Activated naive CD4-positive, alpha-beta T cell treated with anti-CD3 and anti-CD28 coated beads for 36 hours (primary cell): ENCODE measurements around the gene LTBP4. TPM values are rescaled to one million over a fixed set of nuclear protein-coding genes. Genes with fewer than 3 reads are reported as not detected.
A peak's percentile ranks its signal among the peaks of the same experiment; 100 is the strongest.

Experiments used
- CTCF ChIA-PET: fragments of 350-600 bp; sonication (Branson Sonifier 250); formaldehyde crosslinking; loops from one replicate; lab custom pipeline; 2021; ENCODE audit warnings: antibody characterized with exemption; lab: Charles Lee
- DNase-seq: peaks from one replicate; pipeline ENCODE4 v3.0.0-alpha.2; 2020
- H3K27ac Mint-ChIP-seq: one replicate; pipeline ENCODE4 v1.8.0; 2021; ENCODE audit warnings: mild to moderate bottlenecking, mixed read lengths
- H3K27me3 Mint-ChIP-seq: one replicate; pipeline ENCODE4 v1.8.0; 2021; ENCODE audit warnings: low read depth, mixed read lengths
- H3K36me3 Mint-ChIP-seq: one replicate; pipeline ENCODE4 v1.8.0; 2021; ENCODE audit warnings: low read depth, mixed read lengths
- H3K4me1 Mint-ChIP-seq: one replicate; pipeline ENCODE4 v1.8.0; 2021; ENCODE audit warnings: low read depth, mixed read lengths
- H3K4me3 Mint-ChIP-seq: one replicate; pipeline ENCODE4 v1.8.0; 2021; ENCODE audit warnings: mild to moderate bottlenecking, moderate library complexity, mixed read lengths
- H3K9me3 Mint-ChIP-seq: one replicate; pipeline ENCODE4 v1.8.0; 2021; ENCODE audit warnings: mixed read lengths
- intact Hi-C: fragments of 100-400 bp; cut with micrococcal nuclease; formaldehyde crosslinking; loops from one replicate; pipeline ENCODE4 v1.15.1; 2023
- total RNA-seq, 2 experiments: library from RNA; stranded (reverse); gene quantifications; one replicate each; pipeline ENCODE4 v1.2.3, GENCODE V29; 2021

LTBP4 gene
- total RNA-seq, 2 experiments from 2014 or later, result 147 to 153 TPM

DNA sequence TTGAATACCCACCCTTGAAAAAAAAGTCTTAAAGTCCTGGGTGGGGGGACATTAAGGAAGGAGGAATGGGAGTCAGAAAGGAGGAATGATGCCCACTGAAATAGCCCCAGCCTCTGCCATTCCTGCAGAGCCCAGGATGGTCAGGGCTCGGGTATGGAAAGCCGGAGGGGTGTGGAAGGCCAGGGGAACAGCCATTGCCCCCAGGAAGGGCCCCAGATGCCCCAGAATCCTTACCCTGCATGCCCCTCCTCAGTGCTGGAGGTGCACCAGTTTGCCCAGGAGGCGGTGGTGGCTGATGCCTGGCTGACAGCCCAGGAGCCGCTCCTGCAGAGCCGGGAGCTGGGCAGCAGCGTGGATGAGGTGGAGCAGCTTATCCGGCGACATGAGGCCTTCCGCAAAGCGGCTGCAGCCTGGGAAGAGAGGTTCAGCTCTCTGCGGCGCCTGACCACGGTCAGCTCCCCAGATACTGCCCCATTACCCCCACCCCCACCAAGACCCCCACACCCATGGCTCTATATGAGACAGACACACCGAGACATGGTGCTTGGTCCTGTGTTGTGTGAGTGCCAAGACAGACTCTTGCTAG is 35.2 kb upstream of the LTBP4 start:
- CTCF ChIA-PET, result interaction anchor here (0.7 kb wide), 1 partner anchor 14 kb away, joined by 3 read pairs; no protein-coding TSS in a partner anchor
- Mint-ChIP-seq H3K9me3 (no peaks in the 10 kb centered on the region), H3K27me3 (peaks cover 40% of the 10 kb centered on the region), H3K27ac (no peak overlapping the region), H3K4me1 (peaks cover 15% of the 10 kb centered on the region), H3K36me3 (no peaks in the 10 kb centered on the region), H3K4me3 (no peak overlapping the region)
- no peak for DNase-seq
- intact Hi-C loops, result no loop called here

DNA sequence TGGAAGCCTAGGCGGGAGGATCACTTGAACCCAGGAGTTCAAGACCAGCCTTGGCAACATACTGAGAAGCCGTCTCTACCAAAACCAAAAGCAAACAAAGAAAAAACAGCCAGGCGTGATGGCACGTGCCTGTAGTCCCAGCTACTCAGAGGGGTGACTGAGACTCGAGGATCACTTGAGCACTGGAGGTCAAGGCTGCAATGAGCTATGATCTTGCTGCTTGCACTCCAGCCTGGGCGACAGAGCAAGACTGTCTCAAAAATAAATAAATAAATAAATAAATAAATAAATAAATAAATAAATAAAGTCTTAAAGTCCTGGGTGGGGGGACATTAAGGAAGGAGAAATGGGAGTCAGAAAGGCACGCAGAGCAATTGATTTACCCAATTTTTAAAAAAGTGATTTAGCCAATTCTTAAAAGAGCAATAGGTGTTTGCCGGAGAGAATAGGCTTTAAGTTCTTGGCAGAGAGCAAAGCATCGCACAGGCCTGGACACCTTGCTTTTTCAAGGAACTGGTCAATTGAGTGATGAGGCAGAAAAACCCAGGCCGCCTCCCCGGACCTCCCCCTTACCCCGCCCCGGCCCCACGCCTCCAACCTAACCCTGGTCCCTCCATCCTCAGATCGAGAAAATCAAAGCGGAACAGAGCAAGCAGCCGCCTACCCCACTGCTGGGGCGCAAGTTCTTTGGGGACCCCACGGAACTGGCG is 34.0 kb upstream of the LTBP4 start:
- Mint-ChIP-seq H3K36me3 (no peaks in the 10 kb centered on the region), H3K9me3 (no peaks in the 10 kb centered on the region), H3K27me3 (peaks cover 37% of the 10 kb centered on the region), H3K4me3 (no peak overlapping the region), H3K4me1 (peaks cover 15% of the 10 kb centered on the region), H3K27ac (no peak overlapping the region)
- DNase-seq, result no peak
- intact Hi-C loops, result no loop called here
- CTCF ChIA-PET, result no interaction called here

DNA sequence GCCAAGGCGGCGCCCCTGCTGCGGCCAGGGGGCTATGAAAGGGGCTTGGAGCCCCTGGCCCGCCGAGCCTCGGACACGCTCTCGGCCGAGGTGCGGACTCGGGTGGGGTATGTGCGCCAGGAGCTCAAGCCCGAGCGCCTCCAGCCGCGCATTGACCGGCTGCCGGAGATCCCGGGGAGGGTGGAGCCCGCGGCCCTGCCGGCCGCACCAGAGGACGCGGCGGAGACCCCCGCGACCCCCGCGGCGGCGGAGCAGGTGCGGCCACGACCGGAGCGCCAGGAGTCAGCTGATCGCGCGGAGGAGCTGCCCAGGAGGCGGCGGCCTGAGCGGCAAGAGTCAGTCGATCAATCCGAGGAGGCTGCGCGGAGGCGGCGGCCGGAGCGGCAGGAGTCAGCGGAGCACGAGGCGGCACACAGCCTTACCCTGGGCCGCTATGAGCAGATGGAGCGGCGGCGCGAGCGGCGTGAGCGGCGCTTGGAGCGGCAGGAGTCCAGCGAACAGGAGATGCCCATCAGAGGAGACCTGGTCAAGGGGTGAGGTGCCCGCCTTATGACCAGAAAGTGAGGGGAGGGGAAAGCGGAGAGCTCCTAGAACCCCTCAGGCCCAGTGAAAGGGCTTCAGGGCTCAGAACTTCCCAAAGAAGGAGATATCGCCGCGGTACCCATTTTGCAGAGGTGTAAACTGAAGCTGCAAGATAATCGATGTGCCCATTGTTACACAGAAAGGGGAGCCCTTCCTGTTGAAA is 33.2 kb upstream of the LTBP4 start:
- CTCF ChIA-PET, result interaction anchor here (0.9 to 1.4 kb wide), 2 partner anchors 27 to 67 kb away, joined by 3 to 6 read pairs; no protein-coding TSS in a partner anchor
- Mint-ChIP-seq H3K9me3 (no peaks in the 10 kb centered on the region), H3K36me3 (no peaks in the 10 kb centered on the region), H3K4me1 (peaks cover 15% of the 10 kb centered on the region), H3K4me3 (no peak overlapping the region), H3K27me3 (peaks cover 37% of the 10 kb centered on the region), H3K27ac (no peak overlapping the region)
- no peak for DNase-seq
- intact Hi-C loops, result no loop called here

DNA sequence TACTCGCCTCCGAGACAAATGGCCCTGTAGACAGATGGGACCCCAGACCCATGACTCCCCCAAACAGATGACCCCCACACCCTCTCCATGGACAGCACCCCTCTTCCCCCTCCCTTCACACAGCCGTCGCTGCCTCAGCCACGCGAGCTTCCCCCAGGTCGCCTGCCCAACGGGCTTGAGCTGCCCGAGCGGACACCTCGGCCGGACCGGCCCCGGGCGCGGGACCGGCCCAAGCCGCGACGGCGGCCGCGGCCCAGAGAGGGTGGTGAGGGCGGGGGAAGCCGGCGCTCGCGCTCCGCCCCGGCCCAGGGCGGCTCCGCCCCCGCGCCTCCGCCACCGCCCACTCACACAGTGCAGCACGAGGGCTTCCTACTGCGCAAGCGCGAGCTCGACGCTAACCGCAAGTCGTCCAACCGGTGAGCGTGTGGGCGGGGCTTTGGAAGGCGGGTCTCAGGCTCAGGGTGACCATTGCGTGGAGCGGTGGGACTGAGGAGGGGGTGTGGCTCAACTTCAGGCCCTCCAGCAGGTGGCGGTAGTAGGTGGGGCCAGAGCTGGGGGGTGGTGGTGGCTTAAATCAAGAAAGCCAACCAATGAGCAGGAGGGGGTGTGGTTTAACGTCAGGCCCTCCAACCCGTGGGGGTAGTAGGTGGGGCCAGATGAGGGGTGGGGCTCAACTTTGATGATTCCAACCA is 30.7 kb upstream of the LTBP4 start:
- H3K4me3 Mint-ChIP-seq, result peak overlapping the region; percentile 64
- no peaks in the 10 kb centered on the region for H3K9me3 Mint-ChIP-seq
- intact Hi-C loops, result loop anchor here (1.0 kb wide), 1 partner anchor 41 kb away; no protein-coding TSS in a partner anchor
- peaks cover 15% of the 10 kb centered on the region for H3K4me1 Mint-ChIP-seq
- DNase-seq, result peak; percentile 96
- H3K36me3 Mint-ChIP-seq, result no peaks in the 10 kb centered on the region
- CTCF ChIA-PET, result interaction anchor here (0.5 to 1.7 kb wide), 4 partner anchors 64 to 1532 kb away, joined by 4 to 6 read pairs (median 4); no protein-coding TSS in a partner anchor
- peak overlapping the region; percentile 41 for H3K27ac Mint-ChIP-seq
- H3K27me3 Mint-ChIP-seq, result peaks cover 25% of the 10 kb centered on the region

GRCh38 chr19:40571005-40571318 is 30.2 kb upstream of the LTBP4 start:
- Mint-ChIP-seq H3K27me3 (peaks cover 22% of the 10 kb centered on the region), H3K36me3 (no peaks in the 10 kb centered on the region), H3K9me3 (no peaks in the 10 kb centered on the region), H3K27ac (no peak overlapping the region), H3K4me1 (peaks cover 15% of the 10 kb centered on the region), H3K4me3 (peak overlapping the region; percentile 64)
- no peak for DNase-seq
- CTCF ChIA-PET, result interaction anchor here (0.5 to 1.7 kb wide), 3 partner anchors 64 to 1531 kb away, joined by 4 to 6 read pairs (median 4); no protein-coding TSS in a partner anchor
- intact Hi-C loops, result no loop called here

DNA sequence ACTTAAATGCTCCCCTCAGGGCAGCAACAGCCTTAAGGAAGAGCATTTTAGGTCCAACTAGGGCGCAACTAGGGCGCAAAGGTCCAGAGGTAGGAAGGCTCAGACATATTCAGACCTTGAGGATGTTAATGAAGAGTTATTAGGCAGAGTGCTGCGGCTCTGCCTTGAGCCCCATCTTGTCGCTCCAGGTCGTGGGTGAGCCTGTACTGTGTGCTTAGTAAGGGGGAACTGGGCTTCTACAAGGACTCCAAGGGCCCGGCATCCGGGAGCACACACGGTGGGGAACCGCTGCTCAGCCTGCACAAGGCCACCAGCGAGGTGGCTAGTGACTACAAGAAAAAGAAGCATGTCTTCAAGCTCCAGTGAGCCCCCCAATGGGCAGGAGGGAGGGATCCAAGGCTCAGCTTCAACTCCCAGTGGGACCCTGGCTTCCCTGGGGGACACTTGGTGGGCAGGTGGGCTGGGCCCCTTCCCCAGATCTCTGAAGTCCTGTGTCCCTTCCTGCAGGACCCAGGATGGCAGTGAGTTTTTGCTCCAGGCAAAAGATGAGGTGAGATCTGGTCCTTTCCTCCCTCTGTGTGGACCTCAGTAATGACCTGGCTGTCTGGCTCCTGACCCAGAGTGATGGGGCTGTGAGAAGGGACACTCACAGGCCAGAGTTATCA is 29.2 kb upstream of the LTBP4 start:
- peaks cover 15% of the 10 kb centered on the region for H3K27me3 Mint-ChIP-seq
- no peak overlapping the region for H3K27ac Mint-ChIP-seq
- H3K9me3 Mint-ChIP-seq, result no peaks in the 10 kb centered on the region
- H3K4me3 Mint-ChIP-seq, result no peak overlapping the region
- no peaks in the 10 kb centered on the region for H3K36me3 Mint-ChIP-seq
- H3K4me1 Mint-ChIP-seq, result peaks cover 15% of the 10 kb centered on the region
- CTCF ChIA-PET, result interaction anchor here (1.7 kb wide), 1 partner anchor 63 kb away, joined by 6 read pairs; no protein-coding TSS in a partner anchor
- intact Hi-C loops, result no loop called here
- DNase-seq, result no peak

GRCh38 chr19:40575326-40575725 is 25.8 kb upstream of the LTBP4 start:
- peak overlapping the region; percentile 45 for H3K4me3 Mint-ChIP-seq
- H3K36me3 Mint-ChIP-seq, result peaks cover 10% of the 10 kb centered on the region
- intact Hi-C loops, result no loop called here
- no peak for DNase-seq
- no peaks in the 10 kb centered on the region for H3K9me3 Mint-ChIP-seq
- peaks cover 21% of the 10 kb centered on the region for H3K4me1 Mint-ChIP-seq
- no peak overlapping the region for H3K27ac Mint-ChIP-seq
- CTCF ChIA-PET, result interaction anchor here (0.7 to 1.5 kb wide), 2 partner anchors 60 to 1537 kb away, joined by 3 to 5 read pairs; no protein-coding TSS in a partner anchor
- H3K27me3 Mint-ChIP-seq, result no peaks in the 10 kb centered on the region

DNA sequence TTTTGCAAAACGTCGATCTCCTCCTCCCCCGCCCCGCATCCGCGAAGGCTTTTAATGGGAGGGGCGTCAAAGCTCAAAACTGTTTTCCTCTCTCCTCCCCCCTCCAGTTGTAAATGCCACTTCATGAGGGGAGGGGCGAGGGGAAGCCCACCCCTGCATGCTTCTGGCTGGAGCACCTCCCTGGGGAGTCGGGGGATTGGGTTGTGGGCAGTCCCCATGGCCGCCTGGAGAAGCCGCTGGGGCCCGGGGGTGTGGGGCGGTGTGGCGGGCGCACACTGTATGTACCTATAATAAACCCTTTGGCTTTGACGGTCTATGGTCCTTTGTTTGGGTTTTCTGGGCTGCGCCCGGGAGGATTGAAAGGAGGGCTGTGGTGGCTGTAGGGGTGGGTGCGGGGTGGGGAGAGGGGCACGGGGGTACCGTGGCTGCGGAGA is 25.0 kb upstream of the LTBP4 start:
- H3K9me3 Mint-ChIP-seq, result no peaks in the 10 kb centered on the region
- peak overlapping the region; percentile 56 for H3K27ac Mint-ChIP-seq
- H3K27me3 Mint-ChIP-seq, result no peaks in the 10 kb centered on the region
- H3K4me3 Mint-ChIP-seq, result peak overlapping the region; percentile 87
- H3K36me3 Mint-ChIP-seq, result peaks cover 16% of the 10 kb centered on the region
- peak; percentile 34 for DNase-seq
- intact Hi-C loops, result loop anchor here (1.0 to 2.0 kb wide), 4 partner anchors 29 to 291 kb away; partner anchors contain the start of gene AKT2
- CTCF ChIA-PET, result interaction anchor here (1.5 kb wide), 1 partner anchor 59 kb away, joined by 5 read pairs; no protein-coding TSS in a partner anchor
- H3K4me1 Mint-ChIP-seq, result peaks cover 16% of the 10 kb centered on the region

DNA sequence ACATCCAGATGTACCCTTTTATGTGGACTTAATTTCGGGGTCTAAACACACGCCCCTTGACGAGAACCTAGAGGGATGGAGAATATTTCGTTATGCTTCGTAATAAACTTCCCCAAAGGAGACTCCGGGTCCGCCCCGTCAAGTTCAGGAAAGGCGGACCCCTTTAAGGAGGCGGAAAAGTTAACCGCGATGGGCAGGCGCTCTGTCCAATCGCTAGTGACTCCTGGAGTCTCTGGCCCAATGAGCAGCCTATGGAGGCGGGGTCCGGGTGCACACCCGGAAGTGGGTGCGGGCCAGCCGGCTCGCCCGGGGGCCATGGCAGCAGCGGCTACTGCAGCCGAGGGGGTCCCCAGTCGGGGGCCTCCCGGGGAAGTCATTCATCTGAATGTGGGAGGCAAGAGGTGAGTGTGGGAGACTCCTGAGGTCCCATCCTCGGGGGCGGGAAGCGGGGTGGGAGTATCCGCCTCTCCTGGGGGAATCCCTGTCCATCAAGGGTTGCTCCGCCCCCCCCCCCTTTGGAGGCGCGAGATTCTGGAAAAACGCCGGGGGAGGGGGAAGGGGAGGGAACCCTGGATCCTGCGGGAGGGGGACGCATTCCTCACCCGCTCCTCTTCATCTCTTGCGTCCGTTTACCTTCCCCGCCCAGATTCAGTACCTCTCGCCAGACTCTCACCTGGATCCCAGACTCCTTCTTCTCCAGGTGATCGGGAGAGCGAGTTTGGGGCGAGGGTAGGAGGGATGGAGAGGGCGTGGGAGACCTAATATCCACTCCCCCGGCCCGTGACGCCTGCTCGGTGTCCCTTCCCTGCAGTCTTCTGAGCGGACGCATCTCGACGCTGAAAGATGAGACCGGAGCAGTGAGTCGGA is 24.4 kb upstream of the LTBP4 start, which contains the start of gene SHKBP1:
Gene SHKBP1, plus strand, starts transcription at position 289 of the 867 bp plus-strand sequence. Its CDS starts 27 bp downstream, at position 316.
- Mint-ChIP-seq H3K4me1 (peaks cover 16% of the 10 kb centered on the region), H3K9me3 (no peaks in the 10 kb centered on the region), H3K4me3 (peak within 1 kb of the TSS; percentile 87), H3K27me3 (no peaks in the 10 kb centered on the region), H3K27ac (peak within 1 kb of the TSS; percentile 65), H3K36me3 (peaks cover 17% of the 10 kb centered on the region)
- CTCF ChIA-PET, result no interaction called here
- peak; percentile 96 for DNase-seq
- intact Hi-C loops, result loop anchor here (1.0 to 2.0 kb wide), 4 partner anchors 28 to 292 kb away; partner anchors contain the start of gene AKT2

GRCh38 chr19:40578442-40578908 is 22.7 kb upstream of the LTBP4 start:
- intact Hi-C loops, result no loop called here
- DNase-seq, result peak; percentile 23
- no peak overlapping the region for H3K27ac Mint-ChIP-seq
- CTCF ChIA-PET, result interaction anchor here (1.2 kb wide), 2 partner anchors 20 to 25 kb away, joined by 3 to 6 read pairs; no protein-coding TSS in a partner anchor
- H3K36me3 Mint-ChIP-seq, result peaks cover 20% of the 10 kb centered on the region
- no peaks in the 10 kb centered on the region for H3K27me3 Mint-ChIP-seq
- H3K4me1 Mint-ChIP-seq, result peaks cover 16% of the 10 kb centered on the region
- H3K9me3 Mint-ChIP-seq, result no peaks in the 10 kb centered on the region
- H3K4me3 Mint-ChIP-seq, result peak overlapping the region; percentile 87
